Urinary bladder (tissue), 4 donors: ENCODE data around the gene GSPT1. TPM values are rescaled to one million over a fixed set of nuclear protein-coding genes. Genes with fewer than 3 reads are reported as not detected.
"Not testable (repeated sequence)": the region's sequence is repeated elsewhere in the genome, so short reads cannot be mapped to it uniquely, and the experiment has no call there.

Experiments
- DNase-seq: peaks from one replicate; pipeline ENCODE4 v3.0.0-alpha.2; 2015; ENCODE audit errors: extremely low spot score
- H3K27ac ChIP-seq: one replicate; pipeline ENCODE4 v1.5.1; 2013; ENCODE audit warnings: low read depth, mild to moderate bottlenecking, moderate library complexity
- H3K36me3 ChIP-seq: one replicate; pipeline ENCODE4 v1.6.1; 2013; ENCODE audit warnings: mild to moderate bottlenecking, moderate library complexity; ENCODE audit not compliant: insufficient read depth
- H3K4me1 ChIP-seq: one replicate; pipeline ENCODE4 v1.6.1; 2013; ENCODE audit warnings: mild to moderate bottlenecking, moderate library complexity; ENCODE audit not compliant: insufficient read depth
- H3K4me3 ChIP-seq: one replicate; pipeline ENCODE4 v1.5.1; 2013; ENCODE audit warnings: low read depth, low read length
- WGBS: extraction: QIAGEN DNeasy Blood & Tissue Kit; methylation state at CpG from one replicate; pipeline ENCODE4 v1.1.7; 2013; 5-methylcytosine and 5-hydroxymethylcytosine counted together
- polyA plus RNA-seq: library from polyadenylated mRNA; stranded (reverse); fragments of 200-250 nt; gene quantifications from one replicate; pipeline ENCODE4 v1.2.3, GENCODE V29; 2013
- total RNA-seq: library from RNA; depleted of rRNA; stranded (reverse); fragments of >200 nt; gene quantifications from one replicate; pipeline ENCODE4 v1.2.3, GENCODE V29; 2014
- donor health status: healthy with polysubstance abuse.
- donor health status: healthy.

GSPT1 gene
- total and polyA plus RNA-seq, 2 donors = 44.5 to 61.4 TPM

DNA sequence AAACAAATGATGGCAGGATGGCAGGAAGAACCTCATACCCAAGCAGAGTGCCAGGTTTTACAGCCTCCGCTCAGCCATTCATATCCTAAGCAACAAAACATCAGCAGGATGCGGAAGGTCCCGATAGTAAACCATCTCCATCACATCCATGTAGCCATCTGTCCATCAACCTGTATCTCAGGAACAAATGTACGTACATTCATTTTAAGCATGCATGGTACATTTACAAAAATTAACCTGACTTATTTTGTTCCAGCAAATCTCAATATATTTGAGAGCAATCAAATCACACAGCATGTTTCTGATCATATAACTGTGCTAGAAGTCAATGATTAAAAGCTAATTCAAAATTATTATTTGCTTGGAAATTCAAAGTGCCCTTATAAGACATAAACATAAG, 26.2 kb upstream of the GSPT1 start, which contains the start of gene NPIPB2:
Gene NPIPB2, minus strand, starts transcription at position 101 of the 400 bp plus-strand sequence. Its CDS starts 0 bp downstream, at position 101.
- H3K27ac ChIP-seq, DNase-seq, H3K4me1 ChIP-seq, H3K4me3 ChIP-seq, H3K36me3 ChIP-seq: not testable (repeated sequence)
- 96% methylated on average over 3 of the region's 4 CpGs for WGBS

GRCh38 chr16:11927350-11927749, 11.6 kb upstream of the GSPT1 start:
- H3K4me1 ChIP-seq, H3K4me3 ChIP-seq, DNase-seq, H3K36me3 ChIP-seq, H3K27ac ChIP-seq: not testable (repeated sequence)
- 85% methylated on average over 13 of the region's 13 CpGs for WGBS

DNA sequence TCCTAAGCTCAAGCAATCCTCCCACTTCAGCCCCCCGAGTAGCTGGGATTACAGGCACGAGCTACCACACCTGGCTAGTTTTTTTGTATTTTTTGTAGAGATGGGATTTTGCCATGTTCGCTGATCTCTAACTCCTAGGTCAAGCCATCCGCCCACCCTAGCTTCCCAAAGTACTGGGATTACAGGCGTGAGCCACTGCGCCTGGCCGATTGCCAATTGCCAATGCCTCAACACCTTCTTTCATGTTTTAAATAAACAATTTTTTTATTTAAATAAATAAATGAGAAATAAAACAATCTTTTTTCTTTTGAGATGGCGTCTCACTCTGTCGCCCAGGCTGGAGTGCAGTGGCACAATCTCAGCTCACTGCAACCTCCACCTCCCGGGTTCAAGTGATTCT, 8.3 kb upstream of the GSPT1 start:
- not testable (repeated sequence) for H3K36me3 ChIP-seq, DNase-seq, H3K27ac ChIP-seq, H3K4me3 ChIP-seq, H3K4me1 ChIP-seq
- 80% methylated on average over 10 of the region's 10 CpGs for WGBS

DNA sequence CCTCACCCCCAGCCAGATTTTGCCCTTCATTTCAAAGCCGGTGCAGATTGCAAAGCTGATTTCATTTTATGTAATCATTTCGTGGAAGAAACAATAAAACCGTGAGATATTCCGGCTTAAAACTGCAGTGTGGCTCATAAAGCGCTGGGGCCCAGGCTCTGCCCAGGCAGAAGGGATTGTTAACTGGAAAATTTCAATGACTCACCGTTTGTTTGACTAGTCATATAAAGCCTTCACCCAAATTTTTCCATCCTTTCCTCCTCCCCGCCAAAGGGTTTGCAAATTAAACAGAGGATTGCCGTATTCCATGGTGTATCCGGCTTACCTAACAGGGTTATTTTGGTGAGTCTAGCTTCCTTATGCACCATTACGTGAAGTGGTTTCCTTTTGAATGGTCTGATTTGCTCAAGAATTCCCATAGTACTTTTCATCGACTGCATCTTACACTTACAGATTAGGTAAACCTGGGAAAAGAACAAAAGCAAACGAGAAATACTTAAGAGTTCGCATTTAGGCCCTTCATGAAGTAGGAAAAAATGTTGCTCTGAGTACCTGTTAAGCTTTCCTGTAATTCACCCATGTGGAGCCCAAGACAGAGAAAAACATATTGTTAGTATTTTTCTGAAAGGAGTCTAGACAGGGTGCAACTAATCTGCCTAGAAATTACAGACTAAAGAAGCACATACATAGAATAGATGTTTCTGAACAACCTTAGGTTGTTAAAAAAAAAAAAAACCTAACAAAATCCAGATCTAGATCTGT, 949 bp upstream of the GSPT1 start:
- peak; percentile 48 for DNase-seq
- 38% methylated on average over 13 of the region's 13 CpGs for WGBS
- H3K4me3 ChIP-seq = peak overlapping the region; percentile 48
- peak overlapping the region; percentile 78 for H3K27ac ChIP-seq
- peaks cover 2% of the 10 kb centered on the region for H3K4me1 ChIP-seq
- no peaks in the 10 kb centered on the region for H3K36me3 ChIP-seq

- Histone ChIP-seq H3K4me1 (peaks cover 2% of the 10 kb centered on the region), H3K4me3 (peak overlapping the region; percentile 97), H3K36me3 (no peaks in the 10 kb centered on the region), H3K27ac (peak overlapping the region; percentile 99)
- WGBS = under 1% methylated on average over 79 of the region's 79 CpGs
- DNase-seq = no peak
These were observed 577 bp downstream of the GSPT1 start for GRCh38 chr16:11915114-11915643.

- DNase-seq = no peak
- 4% methylated on average over 30 of the region's 30 CpGs for WGBS
These were observed 1.3 kb downstream of the GSPT1 start for GRCh38 chr16:11914210-11915113.

GRCh38 chr16:11913425-11914079, 2.2 kb downstream of the GSPT1 start:
- no peak for DNase-seq
- Histone ChIP-seq H3K27ac (no peak overlapping the region), H3K4me3 (peak overlapping the region; percentile 7), H3K4me1 (peaks cover 2% of the 10 kb centered on the region), H3K36me3 (no peaks in the 10 kb centered on the region)
- 69% methylated on average over 12 of the region's 12 CpGs for WGBS

More at GRCh38 chr16:11914210-11915113, 1.3 kb downstream of the GSPT1 start:
- Histone ChIP-seq H3K4me1 (peaks cover 2% of the 10 kb centered on the region), H3K36me3 (no peaks in the 10 kb centered on the region), H3K27ac (peak overlapping the region; percentile 99), H3K4me3 (peak overlapping the region; percentile 97)

GRCh38 chr16:11909653-11910545, 5.9 kb downstream of the GSPT1 start:
- 67% methylated on average over 18 of the region's 18 CpGs for WGBS
- H3K4me3 ChIP-seq = no peak overlapping the region
- no peak for DNase-seq
- H3K4me1 ChIP-seq = peaks cover 2% of the 10 kb centered on the region
- no peak overlapping the region for H3K27ac ChIP-seq
- no peaks in the 10 kb centered on the region for H3K36me3 ChIP-seq

DNA sequence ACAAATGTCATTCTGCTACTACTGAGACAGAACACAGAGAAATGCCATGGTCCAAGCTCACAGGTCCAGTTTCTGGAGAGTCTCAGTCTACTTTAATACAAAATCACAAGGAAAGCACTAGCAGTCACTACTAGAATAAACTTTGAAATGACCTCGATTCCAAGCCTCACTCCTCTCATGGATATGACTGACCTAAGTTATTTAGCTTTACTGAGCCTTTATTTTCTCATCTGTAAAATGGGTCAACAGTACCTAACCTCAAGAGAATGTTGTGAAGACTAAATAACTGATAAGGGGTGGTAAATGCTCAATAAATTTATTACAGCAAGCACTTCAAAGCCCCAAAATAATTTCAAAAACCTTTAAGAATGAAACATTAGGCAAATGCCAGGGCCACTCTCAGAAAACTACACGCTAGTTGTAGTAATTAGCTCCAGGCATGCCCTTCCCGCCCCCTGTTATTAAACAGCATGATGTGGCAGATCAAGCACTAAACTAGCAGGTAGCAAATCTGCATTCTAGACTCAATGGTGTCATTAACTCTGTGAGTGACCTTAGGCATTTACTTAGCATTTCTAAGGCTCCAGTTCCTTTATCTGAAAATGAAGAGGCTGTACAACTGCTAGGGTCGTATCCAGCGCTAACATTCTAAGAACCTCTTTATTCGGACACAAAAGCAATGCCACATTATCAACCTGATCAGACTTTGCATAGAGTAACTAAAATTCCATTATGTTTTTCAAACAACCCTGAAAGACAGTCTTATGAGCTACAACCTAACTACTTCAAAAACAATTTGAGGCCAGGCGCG, 8.4 kb downstream of the GSPT1 start:
- no peaks in the 10 kb centered on the region for H3K4me1 ChIP-seq
- no peaks in the 10 kb centered on the region for H3K36me3 ChIP-seq
- H3K27ac ChIP-seq = no peak overlapping the region
- WGBS = 95% methylated on average over 8 of the region's 8 CpGs
- H3K4me3 ChIP-seq = no peak overlapping the region
- no peak for DNase-seq

- Histone ChIP-seq H3K36me3 (no peaks in the 10 kb centered on the region), H3K4me3 (no peak overlapping the region), H3K27ac (no peak overlapping the region), H3K4me1 (no peaks in the 10 kb centered on the region)
- DNase-seq = no peak
- WGBS = 97% methylated on average over 6 of the region's 6 CpGs
These were observed 11.8 kb downstream of the GSPT1 start for GRCh38 chr16:11903906-11904305.

DNA sequence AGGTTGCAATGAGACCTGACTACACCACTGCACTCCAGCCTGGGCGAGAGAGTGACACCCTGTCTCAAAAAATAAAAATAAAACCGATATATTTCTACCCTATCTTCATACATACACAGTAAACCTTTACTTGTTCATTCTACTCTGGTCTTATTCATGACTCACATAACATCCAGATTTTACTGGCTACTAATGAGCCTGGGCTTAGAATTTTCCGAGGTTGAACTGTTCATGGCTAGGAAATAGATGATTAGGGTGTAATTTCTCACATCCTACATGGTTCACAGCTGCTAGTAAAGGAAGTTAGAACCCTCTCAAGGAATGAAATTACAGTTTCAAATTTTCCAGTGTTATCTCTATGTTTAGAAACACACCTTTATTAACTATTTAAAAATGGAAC, 14.7 kb downstream of the GSPT1 start:
- H3K27ac ChIP-seq = no peak overlapping the region
- DNase-seq = no peak
- 72% methylated on average over 3 of the region's 3 CpGs for WGBS
- H3K4me1 ChIP-seq = no peaks in the 10 kb centered on the region
- no peaks in the 10 kb centered on the region for H3K36me3 ChIP-seq
- no peak overlapping the region for H3K4me3 ChIP-seq
